Endodermal cell (in vitro differentiated cells): Measurements from ENCODE around the gene SLC2A6. TPM values are rescaled to one million over a fixed set of nuclear protein-coding genes. Genes with fewer than 3 reads are reported as not detected.

Experiments
- DNase-seq: peaks from one replicate; pipeline ENCODE4 v3.0.0-alpha.2; 2017
- H3K27ac ChIP-seq: 2 replicates; pipeline ENCODE4 v1.5.1; 2013; ENCODE audit warnings: mild to moderate bottlenecking, low read depth, low read length, moderate library complexity
- H3K27me3 ChIP-seq: 2 replicates; pipeline ENCODE4 v1.6.1; 2013; ENCODE audit warnings: mild to moderate bottlenecking, low read length, moderate library complexity; ENCODE audit not compliant: insufficient read depth, control insufficient read depth, poor library complexity, severe bottlenecking
- H3K36me3 ChIP-seq: 2 replicates; pipeline ENCODE4 v1.7.0; 2013; ENCODE audit warnings: mild to moderate bottlenecking, low read length, moderate library complexity; ENCODE audit not compliant: control insufficient read depth, insufficient read depth
- H3K4me1 ChIP-seq: one replicate; pipeline ENCODE4 v1.7.0; 2013; ENCODE audit warnings: low read length; ENCODE audit not compliant: control insufficient read depth, insufficient read depth
- H3K4me3 ChIP-seq: 2 replicates; pipeline ENCODE4 v1.5.1; 2013; ENCODE audit warnings: mild to moderate bottlenecking, low read length, moderate library complexity
- H3K9ac ChIP-seq: 2 replicates; pipeline ENCODE4 v1.6.1; 2013; ENCODE audit warnings: mild to moderate bottlenecking, low read length, moderate library complexity; ENCODE audit not compliant: poor library complexity, severe bottlenecking; ENCODE audit errors: extremely low read depth
- H3K9me3 ChIP-seq: 2 replicates; pipeline ENCODE4 v1.6.1; 2013; ENCODE audit warnings: mild to moderate bottlenecking, low read length, moderate library complexity; ENCODE audit not compliant: control insufficient read depth
- H3K27ac Mint-ChIP-seq: 2 replicates; pipeline ENCODE4 v1.8.0; 2020; ENCODE audit warnings: mixed read lengths
- H3K27me3 Mint-ChIP-seq: 2 replicates; pipeline ENCODE4 v1.8.0; 2021; ENCODE audit warnings: mild to moderate bottlenecking, mixed read lengths; ENCODE audit not compliant: insufficient read depth
- H3K36me3 Mint-ChIP-seq: 2 replicates; pipeline ENCODE4 v1.8.0; 2020; ENCODE audit warnings: low read depth, mixed read lengths
- H3K4me1 Mint-ChIP-seq: 2 replicates; pipeline ENCODE4 v1.8.0; 2020; ENCODE audit warnings: mixed read lengths
- H3K4me3 Mint-ChIP-seq: 2 replicates; pipeline ENCODE4 v1.8.0; 2020; ENCODE audit warnings: mild to moderate bottlenecking, moderate library complexity, mixed read lengths
- H3K9me3 Mint-ChIP-seq: 2 replicates; pipeline ENCODE4 v1.8.0; 2020; ENCODE audit warnings: mild to moderate bottlenecking, mixed read lengths
- WGBS, 2 experiments: methylation state at CpG; one replicate each; pipeline versions ENCODE4 v1.1.5 to v1.1.7; 2013; ENCODE audit warnings: missing lambda C conversion rate in 2 of 2, mixed read lengths in 1 of 2; ENCODE audit not compliant: insufficient coverage in 1 of 2, insufficient read length in 1 of 2; 5-methylcytosine and 5-hydroxymethylcytosine counted together
- total RNA-seq, 2 donors: library from RNA; stranded (reverse); fragmentation: NEBNext Ultra II Directional in 1 of 2; extraction: Animal tissue kit (Norgen Biotek cat#: 25700) in 1 of 2; gene quantifications; 2 replicates in 1 of 2; 3 replicates in 1 of 2; pipeline ENCODE4 v1.2.1, GENCODE V29; 2021
- TF ChIP-seq, protein P1 (sequence below): fragments of 200-600 bp; sonication (generic); conservative IDR thresholded peaks from 2 replicates; pipeline ENCODE4 v1.5.0; 2021; ENCODE audit warnings: antibody characterized with exemption, mild to moderate bottlenecking

The SLC2A6 gene
- total RNA-seq, 2 donors from 2014 or later: 11.6 to 17.7 TPM

DNA sequence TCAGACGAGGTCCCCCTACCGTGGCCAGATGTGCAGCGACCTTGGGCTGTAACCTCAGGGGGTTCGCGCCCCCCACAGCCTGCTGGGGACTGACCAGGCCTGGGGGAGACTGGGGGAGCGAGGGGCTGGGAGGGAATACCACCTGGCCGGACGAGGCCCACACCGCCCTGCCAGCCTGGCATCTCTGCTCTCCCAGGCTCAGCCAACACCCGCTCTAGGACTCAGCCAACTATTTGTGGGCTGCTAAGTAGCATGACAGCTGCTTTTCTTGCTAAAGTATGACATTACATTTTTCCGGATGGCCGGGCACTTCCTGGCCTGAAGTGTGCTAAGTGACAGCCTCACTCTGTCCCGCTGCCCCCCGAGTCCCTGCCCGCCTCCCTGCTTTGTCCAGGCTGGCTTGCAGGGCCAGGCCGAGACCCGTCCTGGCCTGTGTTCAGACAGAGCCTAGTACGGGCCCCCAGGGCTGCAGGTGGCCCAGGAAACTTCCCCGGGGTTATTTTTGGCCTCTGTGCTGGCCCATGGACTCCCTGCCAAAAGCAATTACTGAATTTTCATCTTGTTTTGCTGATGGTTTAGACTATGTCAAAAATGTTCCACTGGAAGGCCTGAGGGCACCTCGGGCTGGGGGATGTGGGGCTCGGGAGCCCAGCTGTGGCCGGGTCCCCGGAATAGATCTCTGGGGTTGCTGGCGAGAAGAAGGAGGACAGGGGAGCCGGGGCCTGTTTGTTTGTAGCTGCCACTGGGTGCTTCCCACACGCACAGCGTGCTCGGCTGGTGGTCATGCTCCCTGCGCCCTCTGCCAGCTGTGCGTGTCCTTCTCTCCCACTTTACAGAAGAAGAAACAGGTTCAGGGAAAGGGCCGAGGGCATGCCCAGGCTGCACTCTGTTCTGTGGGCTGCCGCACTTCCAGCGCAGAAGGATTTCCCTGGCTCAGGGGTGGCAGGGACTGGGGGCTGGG is 13.4 kb upstream of the SLC2A6 start:
- Mint-ChIP-seq H3K4me3 (no peak overlapping the region), H3K9me3 (no peaks in the 10 kb centered on the region), H3K27ac (no peak overlapping the region), H3K36me3 (no peaks in the 10 kb centered on the region), H3K27me3 (no peaks in the 10 kb centered on the region), H3K4me1 (no peaks in the 10 kb centered on the region)
- no peaks in the 10 kb centered on the region for H3K36me3 ChIP-seq
- peak overlapping the region; percentile 10 for H3K27ac ChIP-seq
- no peak overlapping the region for H3K4me3 ChIP-seq
- H3K4me1 ChIP-seq: no peaks in the 10 kb centered on the region
- 92 to 93% methylated on average over 25 to 33 of the region's 33 CpGs for WGBS, 2 experiments
- DNase-seq: no peak
- TF ChIP-seq, protein P1, sequence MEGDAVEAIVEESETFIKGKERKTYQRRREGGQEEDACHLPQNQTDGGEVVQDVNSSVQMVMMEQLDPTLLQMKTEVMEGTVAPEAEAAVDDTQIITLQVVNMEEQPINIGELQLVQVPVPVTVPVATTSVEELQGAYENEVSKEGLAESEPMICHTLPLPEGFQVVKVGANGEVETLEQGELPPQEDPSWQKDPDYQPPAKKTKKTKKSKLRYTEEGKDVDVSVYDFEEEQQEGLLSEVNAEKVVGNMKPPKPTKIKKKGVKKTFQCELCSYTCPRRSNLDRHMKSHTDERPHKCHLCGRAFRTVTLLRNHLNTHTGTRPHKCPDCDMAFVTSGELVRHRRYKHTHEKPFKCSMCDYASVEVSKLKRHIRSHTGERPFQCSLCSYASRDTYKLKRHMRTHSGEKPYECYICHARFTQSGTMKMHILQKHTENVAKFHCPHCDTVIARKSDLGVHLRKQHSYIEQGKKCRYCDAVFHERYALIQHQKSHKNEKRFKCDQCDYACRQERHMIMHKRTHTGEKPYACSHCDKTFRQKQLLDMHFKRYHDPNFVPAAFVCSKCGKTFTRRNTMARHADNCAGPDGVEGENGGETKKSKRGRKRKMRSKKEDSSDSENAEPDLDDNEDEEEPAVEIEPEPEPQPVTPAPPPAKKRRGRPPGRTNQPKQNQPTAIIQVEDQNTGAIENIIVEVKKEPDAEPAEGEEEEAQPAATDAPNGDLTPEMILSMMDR: no peak
- no peak overlapping the region for H3K9ac ChIP-seq
- H3K27me3 ChIP-seq: no peaks in the 10 kb centered on the region
- H3K9me3 ChIP-seq: no peaks in the 10 kb centered on the region

DNA sequence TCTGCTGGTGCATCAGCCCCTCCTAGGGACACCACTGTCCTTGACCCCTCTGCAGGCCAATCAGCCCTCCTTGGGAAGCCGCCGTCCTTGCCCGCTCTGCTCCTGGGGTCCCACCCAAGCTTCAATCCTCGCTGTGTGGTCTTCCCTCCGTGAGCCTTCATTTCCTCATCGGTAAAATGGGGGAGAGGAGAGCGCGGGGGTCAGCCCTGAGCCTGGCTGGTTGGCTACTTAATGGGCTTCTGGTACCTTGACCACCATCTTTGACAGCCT is 12.7 kb upstream of the SLC2A6 start:
- H3K4me1 ChIP-seq: no peaks in the 10 kb centered on the region

DNA sequence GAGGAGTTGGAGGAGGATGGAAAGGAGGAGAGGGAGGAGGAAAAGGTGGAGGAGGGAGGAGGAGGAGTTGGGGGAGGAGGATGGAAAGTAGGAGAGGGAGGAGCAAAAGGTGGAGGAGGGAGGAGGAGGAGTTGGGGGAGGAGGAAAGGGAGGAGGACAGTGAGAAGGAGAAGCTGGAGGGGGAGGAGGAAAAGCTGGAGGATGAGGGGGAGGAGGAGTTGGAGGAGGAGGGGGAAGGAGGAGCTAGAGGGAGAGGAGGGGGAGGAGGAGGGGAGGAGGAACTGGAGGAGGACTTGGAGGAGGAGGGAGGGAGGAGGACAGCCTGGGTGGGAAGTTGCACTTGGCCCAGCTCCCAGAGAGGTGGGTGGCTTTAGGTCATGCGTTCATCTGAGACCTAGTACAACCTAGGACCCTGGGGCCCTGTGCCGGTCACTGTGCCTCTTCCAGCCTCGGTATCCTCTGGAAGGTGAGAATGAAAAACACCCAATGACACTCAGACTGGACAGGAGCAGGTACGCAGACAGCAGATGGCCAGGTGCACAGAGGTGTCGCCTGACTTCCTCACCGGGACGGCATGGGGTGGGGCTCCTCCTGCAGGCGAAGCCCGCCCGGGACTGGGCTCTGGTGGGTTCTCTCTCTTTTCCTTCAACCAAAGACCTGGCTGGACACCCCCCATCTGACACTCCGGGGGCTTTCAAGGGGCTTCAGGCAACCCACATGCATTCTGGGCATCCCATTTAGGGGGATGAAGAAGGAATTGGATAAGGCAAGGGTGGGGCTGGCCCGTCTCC is 12.2 kb upstream of the SLC2A6 start:
- Mint-ChIP-seq H3K27ac (no peak overlapping the region), H3K9me3 (no peaks in the 10 kb centered on the region), H3K4me3 (no peak overlapping the region), H3K36me3 (no peaks in the 10 kb centered on the region), H3K4me1 (no peaks in the 10 kb centered on the region), H3K27me3 (no peaks in the 10 kb centered on the region)
- TF ChIP-seq, protein P1: no peak
- H3K4me3 ChIP-seq: no peak overlapping the region
- H3K9ac ChIP-seq: no peak overlapping the region
- no peaks in the 10 kb centered on the region for H3K4me1 ChIP-seq
- no peak overlapping the region for H3K27ac ChIP-seq
- 89 to 92% methylated on average over 9 to 12 of the region's 12 CpGs for WGBS, 2 experiments
- no peaks in the 10 kb centered on the region for H3K27me3 ChIP-seq
- DNase-seq: no peak
- no peaks in the 10 kb centered on the region for H3K36me3 ChIP-seq
- no peaks in the 10 kb centered on the region for H3K9me3 ChIP-seq

More for the DNA sequence above, 12.7 kb upstream of the SLC2A6 start:
- no peak overlapping the region for H3K27ac ChIP-seq
- no peak overlapping the region for H3K4me3 Mint-ChIP-seq
- no peaks in the 10 kb centered on the region for H3K27me3 ChIP-seq
- H3K9me3 ChIP-seq: no peaks in the 10 kb centered on the region
- no peak overlapping the region for H3K27ac Mint-ChIP-seq
- no peaks in the 10 kb centered on the region for H3K4me1 Mint-ChIP-seq
- H3K9ac ChIP-seq: no peak overlapping the region
- no peaks in the 10 kb centered on the region for H3K36me3 Mint-ChIP-seq
- no peaks in the 10 kb centered on the region for H3K9me3 Mint-ChIP-seq
- no peak for DNase-seq
- TF ChIP-seq, protein P1: no peak
- H3K27me3 Mint-ChIP-seq: no peaks in the 10 kb centered on the region
- no peak overlapping the region for H3K4me3 ChIP-seq
- 95 to 97% methylated on average over 6 to 8 of the region's 8 CpGs for WGBS, 2 experiments
- H3K36me3 ChIP-seq: no peaks in the 10 kb centered on the region
